GM18873 (cell line): ENCODE measurements around the gene SCN2B.
"Not testable (repeated sequence)": the region's sequence is repeated elsewhere in the genome, so short reads cannot be mapped to it uniquely, and the experiment has no call there.

ENCODE experiments used
- ATAC-seq: cut with Tn5 transposase; IDR thresholded peaks from one replicate; pipeline ENCODE4 v1.9.1; 2021; ENCODE audit warnings: mild to moderate bottlenecking, moderate library complexity, moderate number of reproducible peaks; ENCODE audit not compliant: unreplicated experiment, low FRiP score

The SCN2B gene

DNA sequence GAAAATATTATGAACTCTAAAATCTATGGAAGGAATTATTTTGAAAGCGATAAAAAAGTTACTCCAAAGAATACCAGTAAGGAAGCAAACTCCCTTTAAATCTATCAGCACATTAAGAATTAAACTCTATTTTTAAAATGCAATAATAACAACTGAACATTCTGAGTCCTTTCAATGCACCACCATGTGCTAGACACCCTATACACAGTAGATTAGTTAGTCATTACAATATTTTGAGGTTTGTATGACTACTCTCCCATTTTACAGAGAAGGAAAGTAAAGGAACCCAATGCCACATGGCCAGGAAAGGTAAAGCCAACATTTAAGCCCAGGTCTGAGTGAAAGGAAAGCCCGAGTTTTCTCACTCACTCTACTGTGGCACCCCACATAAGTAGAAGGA lies 30.6 kb upstream of the SCN2B start:
- no peak for ATAC-seq

- ATAC-seq: no peak
Observed at GRCh38 chr11:118206391-118207031, 30.1 kb upstream of the SCN2B start.

DNA sequence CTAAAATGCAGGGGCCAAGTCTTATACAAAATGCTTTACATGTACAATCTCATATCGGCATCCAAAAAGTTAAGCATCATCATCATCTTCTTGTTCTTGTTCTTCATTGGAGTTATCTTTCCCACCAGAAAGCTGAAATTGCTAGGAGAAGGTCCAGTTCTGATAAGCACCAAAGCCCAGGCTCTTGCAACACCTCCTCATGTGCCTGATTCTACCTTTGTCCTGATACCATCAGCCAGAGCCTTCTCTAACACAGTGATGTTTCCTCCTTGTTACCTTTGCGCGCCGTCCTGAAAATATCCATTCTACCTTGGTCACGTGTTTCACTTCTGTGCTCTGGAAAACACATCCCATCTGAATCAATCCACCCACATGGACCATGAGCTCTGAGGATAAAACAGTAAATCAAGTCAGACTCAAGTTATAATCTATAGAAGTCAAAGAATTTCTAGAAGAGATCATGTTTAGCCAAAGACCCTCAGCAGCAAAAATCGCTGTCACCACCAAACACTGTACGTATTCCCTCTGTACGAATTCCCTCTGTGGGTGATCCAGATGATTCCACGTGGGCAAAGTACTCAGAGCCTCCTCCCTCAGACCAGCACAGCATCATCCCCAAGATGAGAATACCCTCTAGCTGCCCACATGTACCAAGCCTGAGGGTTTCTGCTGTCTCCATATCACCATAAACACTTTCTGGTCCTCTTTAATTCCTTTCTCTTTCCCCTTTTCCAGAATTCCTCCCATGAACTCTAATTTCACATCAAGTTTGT lies 29.4 kb upstream of the SCN2B start:
- no peak for ATAC-seq

GRCh38 chr11:118202599-118203422 lies 26.4 kb upstream of the SCN2B start:
- ATAC-seq: no peak

- ATAC-seq: no peak
Observed at GRCh38 chr11:118201966-118202365, 25.5 kb upstream of the SCN2B start.

GRCh38 chr11:118200901-118201680 lies 24.7 kb upstream of the SCN2B start:
- no peak for ATAC-seq

GRCh38 chr11:118200497-118200896 lies 24.1 kb upstream of the SCN2B start:
- ATAC-seq: no peak

DNA sequence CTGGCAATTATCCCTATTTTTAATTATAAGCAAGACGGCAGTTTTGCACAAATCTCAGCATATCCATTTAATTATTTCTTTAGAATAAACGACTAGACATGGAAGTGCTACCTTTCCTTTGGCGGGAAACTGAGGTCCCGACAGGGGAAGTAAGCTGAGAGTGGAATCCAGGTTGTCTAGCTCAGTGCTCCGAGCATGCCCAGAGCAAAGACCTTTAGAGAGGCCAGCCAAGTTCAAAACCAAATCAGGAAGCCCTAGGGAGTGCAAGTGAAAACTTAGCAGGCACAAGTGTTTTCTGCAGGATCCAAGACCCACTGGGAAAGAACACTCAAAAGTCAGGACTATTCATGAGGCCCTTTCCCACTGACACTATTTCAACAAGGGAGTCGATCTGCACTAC lies 22.7 kb upstream of the SCN2B start:
- ATAC-seq: no peak

GRCh38 chr11:118198370-118198769 lies 21.9 kb upstream of the SCN2B start:
- no peak for ATAC-seq

DNA sequence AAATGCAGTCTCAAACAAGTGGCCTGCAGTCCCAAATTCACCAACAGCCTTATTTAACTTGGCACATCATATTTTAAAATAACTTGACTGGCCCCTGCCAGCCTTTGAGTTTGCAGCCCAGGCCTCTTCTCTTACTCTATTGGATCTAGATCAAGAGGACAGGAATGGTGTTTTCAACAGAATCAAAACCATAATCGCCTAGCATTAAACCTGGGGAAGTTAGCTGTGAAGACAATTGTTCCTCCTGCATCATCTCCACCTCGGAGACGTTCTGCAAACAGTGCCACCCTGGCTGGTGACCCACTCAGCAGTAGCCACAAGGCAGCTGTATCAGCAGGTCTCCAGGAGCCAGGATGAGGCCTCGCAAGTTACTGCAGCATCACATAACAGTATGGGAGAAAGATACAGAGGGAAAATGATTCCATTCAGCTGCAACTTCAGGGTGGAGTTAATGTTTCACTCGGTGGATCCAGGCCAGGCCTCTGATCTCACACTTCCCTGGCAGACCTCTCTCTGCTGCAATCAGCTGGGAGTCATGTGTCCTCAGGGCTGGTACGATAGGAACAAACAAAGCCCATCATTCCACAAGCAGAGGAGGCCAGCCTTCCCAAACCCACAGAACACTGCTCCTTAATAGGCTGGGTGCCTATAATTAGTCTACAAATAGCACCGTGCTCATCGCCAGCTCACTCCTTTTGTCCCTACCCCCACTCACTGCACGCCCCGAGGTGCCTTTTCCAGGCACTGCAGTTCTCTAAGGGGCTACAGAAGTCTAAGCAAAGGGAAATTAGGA lies 18.6 kb upstream of the SCN2B start:
- no peak for ATAC-seq

- no peak for ATAC-seq
Observed at GRCh38 chr11:118193910-118194566, 17.6 kb upstream of the SCN2B start.

DNA sequence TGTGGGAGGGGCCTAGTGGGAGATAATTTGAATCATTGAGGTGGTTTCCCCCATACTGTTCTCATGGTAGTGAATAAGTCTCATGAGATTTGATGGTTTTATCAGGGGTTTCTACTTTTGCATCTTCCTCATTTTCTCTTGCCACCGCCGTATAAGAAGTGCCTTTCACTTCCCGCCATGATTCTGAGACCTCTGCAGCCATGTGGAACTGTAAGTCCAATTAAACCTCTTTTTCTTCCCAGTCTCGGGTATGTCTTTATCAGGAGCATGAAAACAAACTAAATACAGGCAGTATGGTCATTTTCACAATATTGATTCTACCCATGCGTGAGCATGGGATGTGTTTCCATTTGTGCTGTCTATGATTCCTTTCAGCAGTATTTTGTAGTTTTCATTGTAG lies 16.4 kb upstream of the SCN2B start:
- ATAC-seq: not testable (repeated sequence)

DNA sequence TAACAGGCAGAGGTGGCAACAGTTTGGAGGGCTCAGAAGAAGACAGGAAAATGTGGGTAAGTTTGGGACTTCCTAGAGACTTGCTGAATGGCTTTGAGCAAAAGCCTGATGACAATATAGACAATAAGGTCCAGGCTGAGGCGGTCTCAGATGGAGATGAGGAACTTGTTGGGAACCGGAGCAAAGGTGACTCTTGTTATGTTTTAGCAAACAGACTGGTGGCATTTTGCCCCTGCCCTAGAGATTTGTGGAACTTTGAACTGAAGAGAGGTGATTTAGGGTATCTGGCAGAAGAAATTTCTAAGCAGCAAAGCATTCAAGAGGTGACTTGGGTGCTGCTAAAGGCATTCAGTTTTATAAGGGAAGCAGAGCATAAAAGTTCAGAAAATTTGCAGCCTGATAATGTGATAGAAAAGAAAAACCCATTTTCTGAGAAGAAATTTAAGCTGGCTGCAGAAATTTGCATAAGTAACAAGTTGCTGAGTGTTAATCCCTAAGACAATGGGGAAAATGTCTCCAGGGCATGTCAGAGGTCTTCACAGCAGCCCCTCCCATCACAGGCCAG lies 14.6 kb upstream of the SCN2B start:
- ATAC-seq: not testable (repeated sequence)

DNA sequence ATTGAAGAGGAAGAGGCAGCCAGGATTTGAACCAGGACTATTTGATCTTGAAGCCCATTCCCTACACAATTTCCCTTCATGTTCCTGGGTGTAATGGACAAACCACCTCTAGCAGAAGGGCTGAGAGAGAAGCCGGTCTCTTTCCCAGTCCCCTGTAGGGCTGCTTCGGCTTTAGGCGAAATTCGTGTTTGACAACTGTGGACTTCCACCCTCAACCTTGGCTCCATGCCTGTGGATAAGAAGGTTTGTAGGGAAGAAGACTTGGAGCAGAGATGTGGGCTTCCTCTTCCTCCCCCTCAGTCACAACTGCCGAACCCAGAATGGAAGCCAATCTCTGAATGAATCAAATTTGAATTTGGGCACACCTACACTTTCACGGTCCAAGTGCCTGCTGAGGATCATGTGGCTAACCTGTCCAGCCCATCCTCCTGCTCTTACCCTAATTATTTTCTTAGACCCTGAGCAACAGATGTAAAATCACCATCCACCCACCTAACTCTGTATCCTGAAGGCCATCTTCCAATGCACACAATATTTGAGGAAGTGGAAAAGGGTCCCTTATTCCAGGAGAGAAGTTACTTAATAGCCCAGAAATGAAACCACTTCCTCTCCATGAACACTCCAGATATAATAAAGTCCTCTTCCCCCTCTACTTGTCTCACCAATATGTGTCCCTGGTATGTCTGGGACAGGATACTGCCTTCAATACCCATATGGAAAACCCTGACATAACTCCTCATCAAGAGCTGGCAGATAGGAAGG lies 10.1 kb upstream of the SCN2B start:
- no peak for ATAC-seq

DNA sequence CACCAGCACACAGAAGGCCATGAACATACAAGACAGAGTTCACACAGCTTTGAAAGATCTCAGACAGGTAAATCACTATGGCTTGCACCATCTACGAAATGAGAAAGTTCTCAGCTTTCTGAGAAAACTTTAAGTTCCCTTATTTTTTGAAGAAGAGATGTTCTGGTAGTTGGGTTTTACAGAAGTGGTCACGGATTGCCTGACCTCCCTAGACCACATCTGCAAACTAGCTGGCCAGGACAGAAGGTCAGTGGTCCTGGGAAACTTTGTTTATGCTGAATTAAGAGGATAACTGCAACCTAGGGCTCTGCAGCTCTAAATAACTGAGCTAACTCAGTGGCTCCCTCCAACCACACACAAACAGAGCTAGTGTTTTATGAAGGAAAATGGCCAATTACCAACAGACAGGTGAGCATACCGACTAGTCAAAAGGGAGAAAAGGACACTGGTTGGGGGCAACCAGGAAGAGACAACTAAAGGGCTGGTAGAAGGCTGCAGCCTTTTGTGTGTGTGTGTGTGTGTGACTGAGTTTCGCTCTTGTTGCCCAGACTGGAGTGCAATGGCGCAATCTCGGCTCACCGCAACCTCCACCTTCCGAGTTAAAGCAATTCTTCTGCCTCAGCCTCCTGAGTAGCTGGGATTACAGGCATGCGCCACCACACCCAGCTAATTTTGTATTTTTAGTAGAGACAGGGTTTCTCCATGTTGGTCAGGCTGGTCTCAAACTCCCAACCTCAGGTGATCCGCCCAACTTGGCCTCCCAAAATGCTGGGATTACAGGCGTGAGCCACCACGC lies 8.5 kb upstream of the SCN2B start:
- no peak for ATAC-seq

GRCh38 chr11:118183691-118184090 lies 7.3 kb upstream of the SCN2B start:
- not testable (repeated sequence) for ATAC-seq

DNA sequence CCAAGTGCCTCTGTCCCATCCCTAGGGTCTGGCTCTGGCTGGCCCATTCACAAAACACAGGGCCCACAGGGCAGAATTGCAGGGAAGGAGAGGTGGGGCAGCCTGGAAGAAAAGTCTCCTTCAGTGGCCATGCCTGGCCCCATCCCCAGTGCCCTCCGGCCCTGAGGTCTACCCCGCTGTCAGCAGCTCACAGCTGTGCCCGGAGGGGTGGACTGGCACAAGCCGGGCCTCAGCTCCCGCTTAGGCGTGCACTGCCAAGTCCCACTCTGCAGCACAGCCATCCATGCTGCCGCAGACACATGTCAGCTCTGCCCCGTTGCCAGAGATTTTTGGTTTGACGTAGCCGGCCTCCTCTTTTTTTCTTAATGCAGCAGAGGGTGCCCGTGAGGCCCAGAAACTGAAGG lies 3.9 kb upstream of the SCN2B start:
- ATAC-seq: no peak

GRCh38 chr11:118176778-118177134 lies 317 bp upstream of the SCN2B start:
- ATAC-seq: no peak
